Suprapubic skin (tissue), 4 donors: ENCODE results near the gene FAM81A.

ENCODE experiments used
- POLR2A ChIP-seq, 2 donors: fragments of 450-650 bp; IDR thresholded peaks; one replicate each; pipeline ENCODE4 v1.6.1; 2017; ENCODE audit warnings: antibody characterized with exemption in 2 of 2, mild to moderate bottlenecking in 2 of 2, moderate library complexity in 2 of 2
- POLR2AphosphoS5 ChIP-seq, 3 donors: sonication (generic); formaldehyde crosslinking; IDR thresholded peaks; one replicate each; pipeline ENCODE4 v1.6.1; 2017; ENCODE audit warnings: antibody characterized with exemption in 3 of 3
- TF ChIP-seq, protein P1 (sequence below), 2 donors: fragments of 200-600 bp in 1 of 2; fragments of 450-650 bp in 1 of 2; sonication (generic) in 1 of 2; IDR thresholded peaks; one replicate each; pipeline ENCODE4 v1.5.1; 2016 to 2019; ENCODE audit warnings: antibody characterized with exemption in 2 of 2, mild to moderate bottlenecking in 1 of 2, moderate library complexity in 1 of 2

DNA sequence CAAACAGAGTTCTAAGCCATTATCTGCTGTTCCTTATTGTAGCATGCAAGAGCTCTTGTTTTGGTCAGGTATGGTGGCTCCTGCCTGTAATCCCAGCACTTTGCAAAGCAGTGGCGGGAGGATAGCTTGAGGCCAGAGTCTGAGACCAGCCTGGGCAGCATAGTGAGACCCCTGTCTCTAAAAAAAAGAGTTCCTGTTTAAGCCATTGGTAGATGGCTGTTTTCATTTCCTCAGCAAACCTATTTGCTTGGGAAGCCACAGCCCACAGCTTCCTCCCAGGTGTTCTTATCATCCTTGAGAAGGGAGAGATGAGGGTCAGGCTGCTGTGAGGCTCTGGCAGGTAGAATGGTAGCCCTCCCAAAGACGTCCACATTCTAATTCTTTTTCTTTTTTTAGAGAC lies 24.4 kb upstream of the FAM81A start:
- TF ChIP-seq POLR2A (IDR thresholded peaks at IDR 0.05) = no peak
- TF ChIP-seq, protein P1, sequence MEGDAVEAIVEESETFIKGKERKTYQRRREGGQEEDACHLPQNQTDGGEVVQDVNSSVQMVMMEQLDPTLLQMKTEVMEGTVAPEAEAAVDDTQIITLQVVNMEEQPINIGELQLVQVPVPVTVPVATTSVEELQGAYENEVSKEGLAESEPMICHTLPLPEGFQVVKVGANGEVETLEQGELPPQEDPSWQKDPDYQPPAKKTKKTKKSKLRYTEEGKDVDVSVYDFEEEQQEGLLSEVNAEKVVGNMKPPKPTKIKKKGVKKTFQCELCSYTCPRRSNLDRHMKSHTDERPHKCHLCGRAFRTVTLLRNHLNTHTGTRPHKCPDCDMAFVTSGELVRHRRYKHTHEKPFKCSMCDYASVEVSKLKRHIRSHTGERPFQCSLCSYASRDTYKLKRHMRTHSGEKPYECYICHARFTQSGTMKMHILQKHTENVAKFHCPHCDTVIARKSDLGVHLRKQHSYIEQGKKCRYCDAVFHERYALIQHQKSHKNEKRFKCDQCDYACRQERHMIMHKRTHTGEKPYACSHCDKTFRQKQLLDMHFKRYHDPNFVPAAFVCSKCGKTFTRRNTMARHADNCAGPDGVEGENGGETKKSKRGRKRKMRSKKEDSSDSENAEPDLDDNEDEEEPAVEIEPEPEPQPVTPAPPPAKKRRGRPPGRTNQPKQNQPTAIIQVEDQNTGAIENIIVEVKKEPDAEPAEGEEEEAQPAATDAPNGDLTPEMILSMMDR (IDR thresholded peaks at IDR 0.05) = no peak
- TF ChIP-seq POLR2AphosphoS5 (IDR thresholded peaks at IDR 0.05) = no peak
